Measurements from ENCODE around the gene P2RX7. TPM values are rescaled to one million over a fixed set of nuclear protein-coding genes. Genes with fewer than 3 reads are reported as not detected.

The P2RX7 gene
- total RNA-seq, 1 donor from 2014 or later, result under 0.01 TPM

DNA sequence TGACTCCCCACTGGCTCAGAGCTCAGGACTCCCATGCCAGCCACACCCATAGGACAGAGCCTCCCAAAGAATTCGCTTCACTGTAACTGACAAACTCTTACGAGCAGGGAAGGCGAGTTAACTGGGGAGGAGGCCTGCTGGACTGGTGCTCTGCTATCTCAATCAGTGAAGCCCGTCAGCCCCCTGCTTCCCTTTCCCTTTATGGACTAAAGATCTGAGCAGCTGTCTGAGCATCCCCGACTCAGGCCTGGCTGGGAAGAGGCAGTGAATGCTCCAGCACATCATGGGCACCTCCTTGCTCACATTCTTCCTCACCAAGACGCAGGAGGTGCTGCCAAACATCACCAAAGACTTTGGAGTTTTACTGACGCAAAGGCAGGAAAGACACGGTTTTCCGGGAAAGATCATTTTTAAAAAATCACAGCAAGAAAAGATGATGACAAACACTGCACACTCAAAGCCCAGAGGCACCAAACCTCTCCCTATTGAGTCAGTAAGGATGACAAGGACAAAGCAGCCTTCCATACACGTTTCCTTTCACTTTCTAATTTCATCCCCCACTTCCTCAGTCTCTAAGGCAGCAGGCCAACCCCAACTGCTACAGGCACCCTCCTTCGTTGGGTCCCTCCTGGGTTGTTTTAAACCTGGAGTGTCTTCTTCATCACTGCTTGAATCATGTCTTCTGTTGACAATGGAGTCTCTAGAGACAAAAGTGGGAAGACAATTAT, 45.0 kb upstream of the P2RX7 start:
- DNase-seq (ENCODE audit: low read depth), result no peak
- Histone ChIP-seq H3K27me3 (ENCODE audit: control insufficient read depth, insufficient read depth, low read length) (peaks cover 1% of the 10 kb centered on the region), H3K4me3 (ENCODE audit: low read depth, low read length) (no peak overlapping the region), H3K36me3 (ENCODE audit: control insufficient read depth, insufficient read depth, low read length) (no peaks in the 10 kb centered on the region)
- TF ChIP-seq, protein P1, sequence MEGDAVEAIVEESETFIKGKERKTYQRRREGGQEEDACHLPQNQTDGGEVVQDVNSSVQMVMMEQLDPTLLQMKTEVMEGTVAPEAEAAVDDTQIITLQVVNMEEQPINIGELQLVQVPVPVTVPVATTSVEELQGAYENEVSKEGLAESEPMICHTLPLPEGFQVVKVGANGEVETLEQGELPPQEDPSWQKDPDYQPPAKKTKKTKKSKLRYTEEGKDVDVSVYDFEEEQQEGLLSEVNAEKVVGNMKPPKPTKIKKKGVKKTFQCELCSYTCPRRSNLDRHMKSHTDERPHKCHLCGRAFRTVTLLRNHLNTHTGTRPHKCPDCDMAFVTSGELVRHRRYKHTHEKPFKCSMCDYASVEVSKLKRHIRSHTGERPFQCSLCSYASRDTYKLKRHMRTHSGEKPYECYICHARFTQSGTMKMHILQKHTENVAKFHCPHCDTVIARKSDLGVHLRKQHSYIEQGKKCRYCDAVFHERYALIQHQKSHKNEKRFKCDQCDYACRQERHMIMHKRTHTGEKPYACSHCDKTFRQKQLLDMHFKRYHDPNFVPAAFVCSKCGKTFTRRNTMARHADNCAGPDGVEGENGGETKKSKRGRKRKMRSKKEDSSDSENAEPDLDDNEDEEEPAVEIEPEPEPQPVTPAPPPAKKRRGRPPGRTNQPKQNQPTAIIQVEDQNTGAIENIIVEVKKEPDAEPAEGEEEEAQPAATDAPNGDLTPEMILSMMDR (IDR thresholded peaks at IDR 0.05; ENCODE audit: insufficient read depth, low read length, severe bottlenecking), result no peak
- FAIRE-seq, result no peak

GRCh38 chr12:121088195-121088585, 44.5 kb upstream of the P2RX7 start:
- H3K27me3 ChIP-seq (ENCODE audit: control insufficient read depth, insufficient read depth, low read length), result peaks cover 1% of the 10 kb centered on the region
- no peak overlapping the region for H3K4me3 ChIP-seq (ENCODE audit: low read depth, low read length)
- no peaks in the 10 kb centered on the region for H3K36me3 ChIP-seq (ENCODE audit: control insufficient read depth, insufficient read depth, low read length)
- DNase-seq (ENCODE audit: low read depth), result no peak
- TF ChIP-seq, protein P1 (IDR thresholded peaks at IDR 0.05; ENCODE audit: insufficient read depth, low read length, severe bottlenecking), result no peak
- no peak for FAIRE-seq

- TF ChIP-seq, protein P1 (IDR thresholded peaks at IDR 0.05; ENCODE audit: insufficient read depth, low read length, severe bottlenecking), result peak; percentile 19
- FAIRE-seq (peak; percentile 94), DNase-seq (ENCODE audit: low read depth) (no peak)
Measured at GRCh38 chr12:121089031-121089812, 43.5 kb upstream of the P2RX7 start.

GRCh38 chr12:121089813-121090430, 42.8 kb upstream of the P2RX7 start:
- no peak overlapping the region for H3K4me3 ChIP-seq (ENCODE audit: low read depth, low read length)
- H3K36me3 ChIP-seq (ENCODE audit: control insufficient read depth, insufficient read depth, low read length), result no peaks in the 10 kb centered on the region
- TF ChIP-seq, protein P1 (IDR thresholded peaks at IDR 0.05; ENCODE audit: insufficient read depth, low read length, severe bottlenecking), result no peak
- FAIRE-seq, result no peak
- peaks cover 1% of the 10 kb centered on the region for H3K27me3 ChIP-seq (ENCODE audit: control insufficient read depth, insufficient read depth, low read length)
- DNase-seq (ENCODE audit: low read depth), result no peak

More at GRCh38 chr12:121089031-121089812, 43.5 kb upstream of the P2RX7 start:
- Histone ChIP-seq H3K27me3 (ENCODE audit: control insufficient read depth, insufficient read depth, low read length) (peaks cover 1% of the 10 kb centered on the region), H3K4me3 (ENCODE audit: low read depth, low read length) (no peak overlapping the region), H3K36me3 (ENCODE audit: control insufficient read depth, insufficient read depth, low read length) (no peaks in the 10 kb centered on the region)

DNA sequence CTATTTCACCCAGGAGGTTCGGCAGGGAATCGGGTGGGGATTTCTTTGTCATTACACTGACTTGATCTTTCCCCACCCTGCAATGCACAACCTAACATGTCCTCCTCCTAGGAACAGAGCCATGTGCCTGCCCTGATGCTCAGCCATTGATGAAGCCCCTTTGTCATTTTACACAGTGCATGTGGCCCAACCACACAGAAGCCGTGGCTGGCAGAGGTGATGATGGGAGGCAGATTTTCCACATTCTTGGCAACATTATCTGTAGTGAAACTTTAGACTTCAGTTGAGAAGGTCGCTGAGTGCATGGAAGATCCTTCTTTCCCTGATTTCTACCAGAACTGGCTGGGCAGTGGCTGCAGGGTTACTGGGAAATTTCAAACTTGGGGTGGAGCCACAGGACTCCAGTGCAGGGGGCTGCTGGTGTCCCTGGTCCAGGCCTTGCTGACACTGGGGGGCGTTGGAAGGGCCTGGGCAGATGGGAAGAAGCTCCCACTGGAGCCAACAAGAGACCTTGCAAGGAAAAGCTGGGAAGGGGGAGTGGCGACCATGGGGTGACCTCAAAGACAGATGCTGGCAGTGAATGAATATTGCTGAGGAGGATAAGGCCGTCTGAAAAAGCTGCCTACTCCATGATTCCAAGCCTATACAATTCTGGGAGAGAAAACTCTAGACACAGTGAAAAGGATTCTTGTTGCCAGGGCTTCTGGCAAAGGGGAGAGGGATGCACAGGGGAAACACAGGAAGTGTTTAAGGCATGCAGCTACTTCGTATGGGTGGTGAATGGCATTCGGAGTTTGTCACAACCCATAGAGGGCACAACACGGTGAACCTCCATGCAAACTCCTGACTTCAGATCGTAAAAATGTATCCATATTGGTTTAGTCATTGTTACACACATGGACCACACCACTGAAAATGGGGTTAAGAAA, 41.8 kb upstream of the P2RX7 start:
- TF ChIP-seq, protein P1 (IDR thresholded peaks at IDR 0.05; ENCODE audit: insufficient read depth, low read length, severe bottlenecking), result no peak
- DNase-seq (ENCODE audit: low read depth), result no peak
- Histone ChIP-seq H3K27me3 (ENCODE audit: control insufficient read depth, insufficient read depth, low read length) (peaks cover 1% of the 10 kb centered on the region), H3K36me3 (ENCODE audit: control insufficient read depth, insufficient read depth, low read length) (no peaks in the 10 kb centered on the region), H3K4me3 (ENCODE audit: low read depth, low read length) (no peak overlapping the region)
- FAIRE-seq, result peak; percentile 83

All from bronchial epithelial cell (primary cell).